ENCODE results near the gene SNX1.

GRCh38 chr15:64092075-64092820 lies 3.5 kb upstream of the SNX1 start:
- TF ChIP-seq EZH2 (IDR thresholded peaks at IDR 0.05; ENCODE audit: insufficient read depth, poor library complexity, severe bottlenecking) (no peak), EZH2phosphoT487 (IDR thresholded peaks at IDR 0.05; ENCODE audit: insufficient read depth, low read depth) (no peak)
